Stimulated activated CD8-positive, alpha-beta memory T cell treated with anti-CD3 and anti-CD28 coated beads, Interleukin-4, amount 100 ng/mL, for 24 hours (primary cell): Measurements from ENCODE around the gene EP400.

Experiments
- DNase-seq: peaks from one replicate; pipeline ENCODE4 v3.0.0-alpha.2; 2020; ENCODE audit warnings: low read depth

EP400 gene

GRCh38 chr12:131949431-131950181 is at the start of gene EP400:
Gene EP400 (plus strand): TSS chr12:131949942. CDS start chr12:131960620, 10,678 bp downstream.
- DNase-seq = peak; percentile 93

- no peak for DNase-seq
Observed at GRCh38 chr12:131900397-131900796, 49.3 kb upstream of the EP400 start.

- no peak for DNase-seq
Observed at GRCh38 chr12:131901431-131902331, 48.1 kb upstream of the EP400 start.

- DNase-seq = no peak
Observed at GRCh38 chr12:131902332-131903241, 47.2 kb upstream of the EP400 start.

- DNase-seq = no peak
Observed at GRCh38 chr12:131903270-131904255, 46.2 kb upstream of the EP400 start.

GRCh38 chr12:131904346-131904745 is 45.4 kb upstream of the EP400 start:
- no peak for DNase-seq

- DNase-seq = no peak
Observed at GRCh38 chr12:131905081-131905629, 44.6 kb upstream of the EP400 start.

- DNase-seq = no peak
Observed at GRCh38 chr12:131905630-131906091, 44.1 kb upstream of the EP400 start.

GRCh38 chr12:131907379-131908091 is 42.2 kb upstream of the EP400 start:
- no peak for DNase-seq

- no peak for DNase-seq
Observed at GRCh38 chr12:131908092-131909080, 41.4 kb upstream of the EP400 start.

- DNase-seq = no peak
Observed at GRCh38 chr12:131909081-131909751, 40.5 kb upstream of the EP400 start.

- DNase-seq = no peak
Observed at GRCh38 chr12:131909752-131910219, 40.0 kb upstream of the EP400 start.

GRCh38 chr12:131910302-131911027 is 39.3 kb upstream of the EP400 start:
- DNase-seq = no peak

GRCh38 chr12:131911028-131911650 is 38.6 kb upstream of the EP400 start:
- DNase-seq = no peak

GRCh38 chr12:131911851-131912477 is 37.8 kb upstream of the EP400 start:
- no peak for DNase-seq
